NCI-H446 treated with DMSO at 0.1 percent for 48 hours (cell line): ENCODE measurements around the gene ABCB9.
A peak's percentile ranks its signal among the peaks of the same experiment; 100 is the strongest.
"Not testable (repeated sequence)": the region's sequence is repeated elsewhere in the genome, so short reads cannot be mapped to it uniquely, and the experiment has no call there.

Source experiments
- DNase-seq: peaks from one replicate; lab custom pipeline; 2025; lab: John Stamatoyannopoulos, UW

ABCB9 gene

DNA sequence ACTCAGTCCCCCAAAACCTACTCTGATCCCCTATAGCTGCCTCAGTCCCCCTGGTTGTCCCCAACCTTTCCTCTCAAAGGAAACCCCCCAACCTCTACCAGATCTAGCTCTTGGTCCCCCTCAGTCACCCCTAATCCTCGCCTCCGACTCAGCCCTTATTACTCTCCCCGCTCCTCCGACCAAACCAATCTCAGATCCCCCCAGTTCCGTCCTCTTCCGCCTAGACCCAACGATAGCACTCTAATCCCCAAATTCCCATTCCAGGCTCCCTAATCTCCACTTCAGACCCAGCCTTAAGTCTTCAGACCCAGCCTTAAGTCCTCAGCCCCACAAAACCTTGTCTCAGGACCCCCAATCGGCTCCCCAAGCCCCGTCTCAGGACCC, 71.0 kb downstream of the ABCB9 start:
- no peak for DNase-seq

DNA sequence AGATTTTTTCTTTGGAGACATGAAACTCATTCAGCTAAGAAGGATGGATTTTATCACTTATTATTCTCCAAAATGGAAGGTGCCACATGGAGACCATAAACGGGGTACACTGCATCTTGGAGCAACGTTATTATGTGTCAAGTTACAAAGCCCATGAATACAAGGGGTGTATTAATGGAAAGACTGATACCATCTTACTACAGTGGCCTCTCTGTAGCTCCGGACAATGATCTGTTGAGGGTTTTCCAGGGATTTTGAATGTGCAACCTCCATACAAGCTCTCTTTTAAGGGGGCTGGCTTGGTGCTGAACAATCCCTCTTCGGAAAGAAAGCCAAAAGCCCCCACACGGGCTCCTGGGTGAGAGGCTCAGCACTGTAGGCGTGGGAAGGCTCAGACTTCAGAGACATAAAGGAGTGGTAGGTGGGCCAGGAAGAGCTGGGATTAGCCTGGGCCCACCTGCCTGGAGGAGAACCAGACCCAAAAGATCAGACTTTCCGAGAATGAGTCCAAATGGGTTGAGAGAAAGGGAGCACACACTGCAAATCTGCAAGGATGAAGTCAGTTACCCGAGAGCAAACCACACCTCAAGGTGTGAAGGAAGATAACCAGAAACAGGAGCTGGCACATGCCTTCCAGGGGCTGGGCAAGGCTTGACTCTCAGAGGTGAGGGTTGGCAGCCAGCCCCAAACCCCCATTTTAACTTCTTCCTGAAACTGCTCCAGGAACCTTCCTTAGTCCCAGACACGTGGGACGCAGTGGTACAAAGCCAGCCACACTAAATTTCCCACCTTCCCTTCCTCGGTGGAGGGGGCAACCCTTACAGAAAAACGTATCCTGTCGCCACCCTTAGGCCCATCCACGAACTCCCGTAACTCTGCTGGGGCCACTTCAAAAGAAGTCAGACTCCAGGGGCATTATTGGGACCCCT, 71.8 kb downstream of the ABCB9 start:
- no peak for DNase-seq

DNA sequence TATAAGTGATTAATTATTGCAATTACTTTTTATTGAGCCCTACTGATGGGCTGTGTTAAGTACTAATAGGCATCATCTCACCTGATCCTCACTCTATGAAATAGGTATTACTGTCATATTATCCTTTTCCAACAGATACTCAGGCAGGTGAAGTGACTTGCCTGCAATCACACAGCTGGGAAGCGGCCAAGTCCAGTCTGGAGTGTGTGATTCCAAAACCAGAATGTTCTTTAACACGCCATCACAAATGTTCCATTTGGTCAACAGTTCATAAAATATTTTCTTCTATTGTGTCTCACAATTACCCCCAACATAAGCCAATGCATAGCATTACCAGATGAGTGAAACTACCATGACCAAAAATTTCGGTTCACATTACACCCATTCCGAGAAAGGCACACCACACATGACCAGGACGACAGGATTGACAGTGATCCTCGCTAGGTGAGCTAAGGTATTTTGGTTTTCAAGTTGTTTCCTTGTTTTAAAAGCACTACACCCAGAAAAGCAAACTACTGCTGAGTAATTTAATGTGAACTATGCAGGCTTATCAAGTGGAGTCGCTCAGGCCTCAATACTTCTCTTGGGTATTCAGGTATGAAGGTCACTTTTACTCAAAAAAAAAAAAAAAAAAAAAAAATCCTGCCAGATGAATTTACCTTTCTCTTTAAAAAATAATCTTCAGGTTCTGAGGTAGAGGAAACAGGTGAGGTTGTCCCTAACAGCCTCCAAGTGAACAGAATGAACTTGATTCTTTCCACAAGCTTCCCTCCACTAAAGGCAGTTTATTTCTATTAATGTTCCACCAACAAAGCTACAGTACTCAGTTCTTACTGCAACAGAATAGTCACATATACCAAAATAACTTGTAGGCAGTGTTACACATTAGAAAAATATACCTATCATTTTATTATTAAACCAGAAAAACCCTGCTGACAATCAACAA, 72.8 kb downstream of the ABCB9 start:
- no peak for DNase-seq

GRCh38 chr12:122892724-122893123, 73.5 kb downstream of the ABCB9 start:
- not testable (repeated sequence) for DNase-seq

GRCh38 chr12:122891661-122892525, 74.4 kb downstream of the ABCB9 start:
- DNase-seq: no peak

GRCh38 chr12:122889761-122890520, 76.3 kb downstream of the ABCB9 start:
- no peak for DNase-seq

DNA sequence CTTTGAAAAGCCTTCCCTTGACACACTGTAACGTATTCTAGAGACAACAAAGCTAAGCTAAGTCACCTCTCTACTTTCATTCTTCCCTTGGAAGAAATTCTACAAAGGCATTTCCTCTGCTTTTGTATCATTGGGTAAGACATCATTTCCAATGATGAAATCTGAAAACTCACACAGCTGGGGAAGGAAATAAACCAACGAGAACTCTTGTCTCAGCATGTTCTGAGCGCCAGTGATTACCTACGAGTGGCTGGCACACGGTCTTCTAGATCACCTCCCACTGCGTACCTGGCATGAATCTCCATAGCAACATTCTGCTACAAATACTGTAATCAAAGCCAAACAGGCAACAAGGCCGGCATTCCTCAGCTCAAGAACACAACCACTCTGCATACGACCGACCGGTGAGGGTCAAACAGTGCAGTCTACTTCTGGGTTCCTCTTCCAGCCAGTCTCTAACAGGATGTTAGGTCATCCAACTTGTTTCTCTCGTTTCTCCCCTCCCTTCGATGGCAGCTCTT, 78.0 kb downstream of the ABCB9 start:
- DNase-seq: no peak

GRCh38 chr12:122887819-122888212, 78.4 kb downstream of the ABCB9 start:
- DNase-seq: no peak

- no peak for DNase-seq
Observed at GRCh38 chr12:122886851-122887818, 79.1 kb downstream of the ABCB9 start.

GRCh38 chr12:122886161-122886560, 80.1 kb downstream of the ABCB9 start:
- no peak for DNase-seq

GRCh38 chr12:122884860-122885259, 81.4 kb downstream of the ABCB9 start:
- no peak for DNase-seq

GRCh38 chr12:122884091-122884826, 82.0 kb downstream of the ABCB9 start:
- DNase-seq: no peak

GRCh38 chr12:122882908-122883558, 83.2 kb downstream of the ABCB9 start:
- no peak for DNase-seq

GRCh38 chr12:122880668-122881067, 85.6 kb downstream of the ABCB9 start:
- DNase-seq: peak; percentile 43

DNA sequence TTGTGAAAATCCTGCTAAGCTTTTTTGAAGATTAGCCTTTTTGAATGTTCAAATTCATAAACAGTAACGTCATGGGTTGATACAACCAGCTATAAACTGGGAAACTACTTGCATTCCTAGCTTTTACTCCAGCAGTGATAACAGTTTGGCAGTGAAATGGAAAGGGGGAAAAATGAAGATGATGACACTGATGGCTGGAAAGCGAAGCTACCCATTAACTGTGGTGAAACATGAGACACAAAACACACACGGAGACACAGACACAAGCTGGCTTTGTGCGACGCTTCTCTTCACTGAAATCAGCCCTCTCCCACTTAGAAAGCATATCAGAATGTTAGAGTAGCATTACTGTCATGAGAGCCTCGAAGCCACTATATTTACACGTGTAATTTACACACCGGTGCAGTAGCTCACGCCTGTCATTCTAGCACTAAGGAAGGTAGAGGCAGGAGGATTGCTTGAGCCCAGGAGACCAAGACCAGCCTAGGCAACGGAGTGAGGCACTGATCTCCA, 86.1 kb downstream of the ABCB9 start:
- DNase-seq: no peak
